WTC11 (cell line): Measurements from ENCODE around the gene RPS15A. TPM values are rescaled to one million over a fixed set of nuclear protein-coding genes. Genes with fewer than 3 reads are reported as not detected.

ENCODE experiments used
- total RNA-seq: library from RNA; stranded (reverse); gene quantifications from 3 replicates; pipeline ENCODE4 v1.2.3, GENCODE V29; 2021

RPS15A gene
- total RNA-seq, 1 experiment from 2014 or later: 1,612 TPM

Other genes starting within 250 kb of the RPS15A start
- 96.0 to 103 TPM (median 96.9 TPM) in 3 replicates for gene NOMO2, start 228.2 kb downstream of the RPS15A start, total RNA-seq
- 137 to 172 TPM (median 151 TPM) in 3 replicates for gene ARL6IP1, start 11.2 kb upstream of the RPS15A start, total RNA-seq
- gene SMG1, start 136.1 kb upstream of the RPS15A start, total RNA-seq: 67.3 to 80.8 TPM (median 72.2 TPM) in 3 replicates
- gene TMC7, start 193.6 kb upstream of the RPS15A start, total RNA-seq: 2.5 to 3.7 TPM (median 3.6 TPM) in 3 replicates